ENCODE results near the gene RAD51B.

Gene RAD51B

DNA sequence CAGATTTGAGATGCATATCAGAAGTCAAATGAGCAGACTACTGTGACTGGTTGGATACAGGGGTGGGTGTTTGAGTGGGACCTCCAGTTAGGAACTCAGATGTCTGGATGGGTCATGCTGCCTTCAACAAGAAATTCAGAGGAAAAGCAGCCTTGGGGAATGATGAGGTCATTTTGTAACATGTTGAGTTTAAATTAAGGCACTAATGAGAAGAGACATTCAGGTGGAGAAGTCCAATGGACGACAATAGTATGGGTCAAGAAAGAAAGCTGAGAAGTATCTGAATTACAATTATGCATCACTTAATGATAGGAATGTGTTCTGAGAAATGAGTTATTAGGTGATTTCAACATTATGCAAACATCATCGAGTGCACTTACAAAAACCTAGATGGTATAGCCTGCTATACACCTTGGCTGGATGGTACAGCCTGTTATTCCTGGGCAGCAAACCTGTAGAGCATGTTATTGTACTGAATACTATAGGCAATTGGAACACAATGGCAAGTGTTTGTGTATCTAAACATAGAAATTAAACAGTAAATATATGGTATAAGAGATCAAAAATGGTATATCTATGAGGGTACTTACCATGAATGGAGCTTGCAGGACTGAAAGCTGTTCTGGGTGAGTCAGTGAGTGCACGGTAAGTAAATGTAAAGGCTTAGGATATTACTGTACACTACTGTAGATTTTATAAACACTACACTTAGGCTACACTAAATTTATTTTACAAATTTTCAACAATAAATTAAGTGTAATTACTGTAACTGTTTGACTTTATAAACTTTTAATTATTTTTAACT, 414.7 kb downstream of the RAD51B start:
- DNase-seq (ENCODE audit: low read depth in 2 of 2), result no peak

DNA sequence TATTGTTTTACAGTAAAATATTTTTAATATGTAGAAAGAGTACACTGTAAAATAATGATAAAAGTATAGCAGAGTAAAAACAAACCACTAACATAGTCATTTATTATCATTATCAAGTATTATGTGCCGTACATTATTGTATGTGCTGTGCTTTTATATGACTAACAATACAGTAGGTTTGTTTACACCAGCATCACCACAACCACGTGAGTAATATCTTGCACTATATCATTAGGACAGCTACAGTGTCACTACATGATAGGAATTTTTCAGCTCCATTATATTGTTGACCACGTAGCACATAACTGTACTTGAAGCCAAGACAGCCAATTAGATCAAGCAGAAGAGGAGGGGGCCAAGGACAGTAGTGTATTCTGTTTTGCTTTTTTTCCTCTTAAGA, 415.4 kb downstream of the RAD51B start:
- DNase-seq (ENCODE audit: low read depth in 2 of 2), result no peak

- no peak for DNase-seq (ENCODE audit: low read depth in 2 of 2)
Observed at GRCh38 chr14:68236582-68237458, 417.2 kb downstream of the RAD51B start.

DNA sequence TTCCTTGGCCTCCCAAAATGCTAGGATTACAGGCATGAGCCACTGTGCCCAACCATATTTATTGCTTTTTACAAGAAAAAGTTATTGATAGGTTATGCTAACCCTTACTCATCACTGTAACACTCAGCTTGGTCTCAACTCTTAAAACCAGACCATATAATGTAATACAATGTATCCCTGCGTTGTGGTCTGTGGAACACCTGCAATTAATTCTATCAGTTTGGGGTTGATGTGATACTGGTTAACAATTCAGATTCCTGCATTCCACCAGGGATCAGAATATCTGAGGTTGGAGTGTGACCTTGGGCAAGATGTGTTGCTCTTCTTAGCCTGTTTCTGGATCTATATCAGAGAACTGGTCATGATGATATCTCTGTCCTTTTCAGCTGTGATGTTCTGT, 419.0 kb downstream of the RAD51B start:
- DNase-seq (ENCODE audit: low read depth in 2 of 2), result no peak

DNA sequence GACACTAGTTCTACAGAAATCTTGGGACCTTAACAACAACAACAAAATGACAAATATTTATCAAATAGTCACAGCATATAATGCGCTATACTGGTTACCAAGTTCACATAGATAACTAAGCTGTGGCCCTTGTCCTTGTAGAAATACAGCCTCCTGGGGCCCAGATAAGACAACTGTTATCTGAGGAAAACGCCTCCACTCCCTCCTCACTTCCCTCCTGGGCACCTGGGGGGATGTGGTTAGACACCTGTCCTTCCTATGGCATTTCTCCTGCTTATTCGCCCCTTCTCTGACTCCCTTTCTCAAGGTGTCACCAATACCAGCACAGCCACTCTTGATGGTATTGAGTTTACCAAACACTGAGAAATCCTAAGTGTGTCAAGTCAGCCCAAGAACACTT, 419.4 kb downstream of the RAD51B start:
- DNase-seq (ENCODE audit: low read depth in 2 of 2), result no peak

DNA sequence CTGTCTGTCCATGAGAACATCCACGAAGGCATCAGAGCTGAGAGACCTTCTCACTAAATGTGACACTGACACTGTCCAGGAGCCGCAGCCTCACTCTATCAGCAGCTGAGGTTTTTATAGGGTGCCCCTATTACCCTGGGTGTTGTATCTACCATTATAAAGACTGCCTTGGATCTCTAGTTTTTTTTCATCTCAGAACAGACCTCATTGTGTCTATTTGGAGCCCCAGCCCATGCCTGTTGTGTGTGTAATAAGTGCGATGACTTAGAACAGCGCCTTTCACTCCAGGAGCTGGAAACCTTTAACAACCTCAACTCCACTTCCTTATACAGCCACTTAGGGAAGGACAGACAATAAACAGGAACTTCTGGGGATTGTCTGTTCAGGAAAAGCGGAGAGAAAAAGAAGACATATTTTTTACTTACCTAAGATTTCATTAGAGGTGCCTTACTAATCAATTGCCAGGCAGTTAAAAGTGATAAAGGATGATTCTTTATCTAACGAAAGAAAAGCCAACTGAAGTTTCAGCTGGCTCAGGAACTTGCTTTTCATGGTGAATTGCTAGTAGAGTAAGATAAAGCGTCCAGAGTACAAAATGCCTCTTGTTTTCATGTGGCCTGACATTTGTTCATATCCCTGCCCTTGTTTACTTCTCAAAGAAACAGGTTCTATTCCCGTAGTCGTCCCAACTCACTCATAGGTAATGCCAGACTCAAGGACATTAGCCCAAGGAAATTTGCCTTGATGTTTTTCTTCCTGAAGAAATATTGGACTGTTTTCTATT, 420.6 kb downstream of the RAD51B start:
- no peak for DNase-seq (ENCODE audit: low read depth in 2 of 2)

GRCh38 chr14:68241862-68242487, 422.4 kb downstream of the RAD51B start:
- no peak for DNase-seq (ENCODE audit: low read depth in 2 of 2)

DNA sequence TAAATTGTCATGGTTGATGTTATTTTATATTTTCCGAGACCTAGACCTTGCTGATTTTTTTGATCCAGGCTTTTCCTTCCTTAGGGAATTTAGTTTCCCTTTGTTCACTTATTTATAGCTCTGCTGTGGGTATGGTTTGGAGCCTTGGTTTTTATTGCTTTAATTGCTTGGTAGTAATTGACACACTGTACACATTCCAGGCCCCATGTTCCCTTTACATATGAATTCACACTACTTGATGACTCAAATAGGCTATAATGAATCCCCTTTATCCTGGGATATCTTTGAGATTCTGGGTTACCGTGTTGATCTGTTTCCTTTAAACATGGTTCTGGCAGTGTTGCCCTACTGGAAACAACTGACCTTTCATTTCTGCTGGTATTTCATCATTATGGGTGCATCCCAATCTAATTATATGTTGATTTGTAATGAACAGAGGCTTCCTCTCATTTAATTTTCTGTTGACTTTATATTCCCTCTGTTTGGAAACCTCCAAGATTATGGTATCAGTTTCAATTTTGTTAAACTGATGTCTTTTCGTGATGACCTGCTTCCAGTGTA, 424.0 kb downstream of the RAD51B start:
- DNase-seq (ENCODE audit: low read depth in 2 of 2), result no peak

DNA sequence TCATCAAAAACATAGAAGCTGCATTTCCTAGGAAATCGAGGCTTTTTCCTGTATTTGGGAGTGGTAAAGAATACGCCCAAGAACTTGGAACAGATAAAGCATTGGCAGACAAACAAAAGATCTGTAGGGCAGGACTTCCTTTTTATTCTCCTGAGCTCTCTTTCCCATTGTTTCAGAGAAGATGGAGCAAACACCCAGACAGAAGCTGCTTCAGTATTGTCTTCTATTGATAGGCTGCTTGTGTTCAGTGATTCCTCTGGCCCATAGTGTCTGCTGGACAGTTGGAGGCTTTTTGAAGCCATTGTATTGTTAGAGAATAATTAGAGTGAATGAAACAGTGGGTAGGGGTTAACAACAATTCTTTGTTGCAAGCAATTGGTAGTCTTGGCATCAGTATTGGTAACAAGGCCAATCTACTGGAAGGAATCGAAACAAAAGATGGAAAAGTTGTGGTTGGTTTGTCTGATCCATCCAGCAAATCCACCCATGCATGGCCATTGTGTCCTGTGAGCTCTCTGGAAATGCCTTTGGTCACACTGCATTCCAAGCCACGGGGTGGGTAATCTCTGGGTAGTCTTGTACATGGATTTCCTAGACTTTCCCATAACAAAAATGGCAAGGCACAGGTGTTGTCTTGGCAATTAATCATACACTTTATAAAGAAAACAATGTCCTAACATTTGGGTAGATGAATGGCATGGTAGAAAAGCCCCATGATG, 424.8 kb downstream of the RAD51B start:
- no peak for DNase-seq (ENCODE audit: low read depth in 2 of 2)

DNA sequence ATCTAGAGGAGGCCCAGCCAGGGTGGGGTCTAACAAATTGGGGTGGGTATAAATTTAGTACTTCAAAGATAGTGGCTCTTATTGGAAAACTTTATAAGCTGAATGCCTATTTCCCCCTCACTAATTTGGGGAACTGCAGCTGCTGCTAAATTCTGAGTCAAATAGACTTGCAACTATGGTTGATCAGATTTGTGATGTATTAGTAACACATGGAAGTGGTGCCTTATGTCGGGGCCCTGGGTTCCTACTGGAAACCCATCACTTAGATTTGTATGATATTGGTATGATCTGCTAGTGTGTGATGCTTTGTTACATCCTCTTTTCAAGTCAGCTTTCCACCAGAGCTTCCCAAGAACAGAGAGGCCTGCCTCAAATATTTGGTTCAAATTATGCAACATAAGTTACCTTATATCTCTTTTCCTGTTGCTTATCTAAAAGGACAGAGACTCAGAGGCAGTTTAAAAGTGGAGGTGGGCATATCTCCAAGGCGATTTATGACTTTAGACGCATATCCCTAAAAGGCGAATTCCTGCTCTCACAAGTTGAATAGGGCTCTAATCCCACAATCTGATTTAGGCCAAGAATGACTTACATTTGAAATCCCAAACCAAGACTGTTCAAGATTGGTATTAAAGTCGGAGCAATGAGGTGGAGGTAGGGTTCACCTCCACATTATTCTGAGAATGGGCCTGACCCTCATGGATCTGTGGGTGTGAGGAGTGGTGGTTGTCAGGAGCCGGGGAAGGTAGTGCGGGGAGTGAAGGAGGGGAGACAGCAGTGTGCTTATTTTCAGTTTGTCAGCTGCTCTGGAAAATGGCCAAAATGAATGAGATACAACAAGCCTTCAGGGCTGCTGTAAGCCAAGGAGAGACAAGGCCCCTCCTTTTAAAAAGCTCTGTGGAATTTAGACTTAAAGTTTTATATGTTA, 425.8 kb downstream of the RAD51B start:
- DNase-seq (ENCODE audit: low read depth in 2 of 2), result no peak

- DNase-seq (ENCODE audit: low read depth in 2 of 2), result no peak
Observed at GRCh38 chr14:68246074-68246785, 426.7 kb downstream of the RAD51B start.

DNA sequence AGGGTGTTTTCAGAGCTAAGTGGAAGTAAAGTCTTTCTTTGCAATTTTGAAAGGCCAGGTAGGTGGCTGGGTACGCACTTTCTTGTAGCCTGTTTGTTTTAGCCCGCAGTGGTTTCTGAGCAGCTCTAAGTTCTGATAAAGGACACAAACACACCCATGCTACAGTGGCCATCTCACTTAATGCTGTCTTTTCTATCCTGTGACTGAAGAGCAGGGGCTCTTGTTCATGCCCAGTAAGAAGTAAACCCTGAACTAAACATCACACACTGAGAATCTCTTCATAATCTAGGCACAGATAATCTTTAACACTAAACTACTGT, 427.2 kb downstream of the RAD51B start:
- no peak for DNase-seq (ENCODE audit: low read depth in 2 of 2)

DNA sequence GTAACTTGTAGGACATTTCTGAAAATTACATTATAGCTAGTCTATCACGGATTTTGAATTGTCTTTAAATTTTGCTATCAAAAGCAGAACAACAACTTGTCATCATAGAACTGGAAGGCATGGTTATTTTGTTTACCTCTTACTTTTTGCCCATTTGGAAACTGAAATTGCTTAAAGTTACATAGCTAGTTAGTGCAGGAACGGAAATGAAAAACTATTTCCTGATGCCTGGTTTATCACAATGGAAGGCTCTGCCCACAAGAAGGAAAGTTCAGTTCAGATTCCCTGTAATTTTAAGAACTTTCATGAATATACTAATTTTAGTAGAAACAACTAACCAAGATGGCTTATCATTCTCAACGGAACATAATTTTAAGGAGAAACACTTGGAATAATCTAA, 427.7 kb downstream of the RAD51B start:
- no peak for DNase-seq (ENCODE audit: low read depth in 2 of 2)

DNA sequence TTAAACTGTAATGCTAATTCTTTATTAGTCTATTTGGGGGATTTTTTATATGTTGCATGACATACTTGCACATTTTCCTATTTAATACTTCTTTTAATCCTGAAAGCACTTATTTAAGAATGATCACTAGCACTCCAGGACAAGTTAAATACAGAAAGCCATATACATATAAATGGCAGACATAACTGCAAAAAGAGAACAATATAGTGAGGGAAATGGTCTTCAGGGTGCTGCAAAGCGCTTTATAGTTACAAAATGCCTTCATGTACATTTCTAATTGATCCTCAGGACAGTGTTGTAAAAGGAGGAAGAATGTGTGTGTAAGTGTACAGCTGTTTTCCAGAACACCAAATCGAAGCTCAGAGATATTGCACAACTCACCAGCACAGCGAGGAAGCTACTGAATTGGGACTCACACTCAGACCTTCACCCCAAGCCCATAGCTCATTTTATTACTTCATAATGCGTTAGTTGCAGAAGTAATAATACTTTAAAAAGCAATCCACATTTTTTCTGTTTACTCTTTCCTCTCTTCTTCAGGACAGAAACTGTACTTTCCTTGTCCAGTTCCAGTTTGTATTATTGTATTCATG, 428.2 kb downstream of the RAD51B start:
- no peak for DNase-seq (ENCODE audit: low read depth in 2 of 2)

DNA sequence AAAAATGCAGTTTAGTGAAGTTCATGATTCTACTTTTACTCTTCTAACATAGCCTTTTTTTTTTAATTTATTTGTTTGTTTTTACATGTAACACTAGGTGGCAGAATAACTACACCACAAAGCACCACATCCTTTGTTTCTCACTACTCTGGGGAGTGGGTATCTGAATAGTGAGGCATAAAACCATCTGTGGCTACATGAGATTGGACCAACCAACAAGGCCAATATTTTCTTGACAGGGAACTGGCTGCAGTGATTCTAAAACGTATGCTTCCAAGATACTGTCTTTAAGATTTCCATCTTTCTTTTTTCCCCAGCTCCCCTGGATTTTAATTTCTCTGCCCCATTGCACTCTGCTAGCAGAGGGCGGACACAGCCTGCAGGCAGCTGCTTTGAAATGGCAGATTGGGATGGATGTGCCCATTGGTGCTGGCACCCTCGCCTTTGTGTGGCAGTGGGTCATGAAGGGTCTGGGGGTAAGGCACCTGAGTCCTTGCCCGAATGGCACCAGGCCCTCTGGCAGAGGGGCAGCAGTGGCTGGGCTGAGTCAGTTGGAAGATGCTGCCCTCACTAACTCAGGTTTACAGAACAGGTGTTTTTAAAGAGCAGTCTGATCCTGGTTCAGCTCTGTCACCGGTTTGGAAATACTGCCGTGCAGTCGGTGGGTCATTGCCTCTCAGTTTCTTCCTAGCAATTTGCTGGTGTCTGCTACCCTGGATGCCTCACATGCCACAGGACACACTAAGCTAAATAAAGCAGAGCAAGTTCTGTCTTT, 429.1 kb downstream of the RAD51B start:
- DNase-seq (ENCODE audit: low read depth in 2 of 2), result no peak

DNA sequence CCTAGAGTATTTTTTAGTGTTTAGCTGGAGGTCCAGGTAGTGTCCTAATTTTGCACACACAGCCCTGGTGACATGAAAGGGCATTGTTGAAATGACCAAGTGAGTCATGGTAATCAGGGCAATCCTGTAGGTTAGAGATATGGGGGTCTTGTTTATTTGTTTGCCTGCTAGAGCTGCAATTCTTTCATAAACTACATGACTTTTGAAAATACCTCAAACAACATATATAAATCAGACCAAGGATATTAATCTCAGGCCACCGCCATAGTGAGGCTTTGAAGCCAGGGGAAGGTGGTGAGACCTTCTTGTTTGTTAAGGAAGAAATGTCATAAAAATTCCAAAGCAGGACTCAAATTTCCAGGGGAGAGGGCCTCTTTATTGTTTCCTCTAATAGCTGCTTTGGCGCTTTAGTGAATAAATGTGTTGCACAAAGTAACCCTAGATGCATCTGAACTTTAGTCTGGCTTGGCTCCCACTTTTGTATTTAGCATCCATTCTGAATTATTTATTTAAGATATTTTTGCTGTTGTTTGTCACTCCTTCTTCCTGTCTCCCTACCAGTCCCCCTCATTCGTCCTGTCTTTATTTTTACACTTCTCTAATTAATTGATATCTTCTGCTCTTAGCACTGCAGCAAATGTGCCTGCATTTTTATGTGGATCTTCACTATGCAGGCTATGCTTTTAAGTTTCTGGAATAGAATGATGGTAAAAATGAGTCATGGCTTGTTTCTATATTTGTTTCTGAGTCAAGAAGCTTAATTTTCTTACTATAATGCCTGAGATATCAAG, 430.3 kb downstream of the RAD51B start:
- DNase-seq (ENCODE audit: low read depth in 2 of 2), result no peak

Data from stimulated activated CD8-positive, alpha-beta memory T cell treated with anti-CD3 and anti-CD28 coated beads, Interleukin-15, amount 100 ng/mL, for 48 hours (primary cell).